Activated CD4-positive, alpha-beta T cell treated with anti-CD3 and anti-CD28 coated beads, Interleukin-2, amount 50 U/mL, for 16 hours (primary cell): ENCODE data around the gene PMEL.
"Not testable (repeated sequence)": the region's sequence is repeated elsewhere in the genome, so short reads cannot be mapped to it uniquely, and the experiment has no call there.

ENCODE experiments used
- DNase-seq: peaks from one replicate; pipeline ENCODE4 v3.0.0-alpha.2; 2020

Gene PMEL

GRCh38 chr12:55938826-55939501, 26.9 kb downstream of the PMEL start:
- no peak for DNase-seq

GRCh38 chr12:55937981-55938380, 27.9 kb downstream of the PMEL start:
- no peak for DNase-seq

- DNase-seq = no peak
Measured at GRCh38 chr12:55935738-55936151, 30.1 kb downstream of the PMEL start.

GRCh38 chr12:55934773-55935172, 31.1 kb downstream of the PMEL start:
- no peak for DNase-seq

GRCh38 chr12:55933799-55934742, 31.8 kb downstream of the PMEL start:
- no peak for DNase-seq

- no peak for DNase-seq
Measured at GRCh38 chr12:55933169-55933798, 32.6 kb downstream of the PMEL start.

GRCh38 chr12:55932551-55932910, 33.3 kb downstream of the PMEL start:
- DNase-seq = peak; percentile 59

- no peak for DNase-seq
Measured at GRCh38 chr12:55931780-55932550, 33.9 kb downstream of the PMEL start.

GRCh38 chr12:55931317-55931779, 34.5 kb downstream of the PMEL start:
- DNase-seq = no peak

GRCh38 chr12:55930771-55931316, 35.0 kb downstream of the PMEL start, which contains the start of gene DGKA:
TSS of gene DGKA (plus strand) at chr12:55931162. CDS start at chr12:55936504, 5,342 bp downstream.
- DNase-seq = peak; percentile 87

GRCh38 chr12:55929306-55929791, 36.5 kb downstream of the PMEL start:
- peak; percentile 93 for DNase-seq

GRCh38 chr12:55927588-55928502, 38.0 kb downstream of the PMEL start, which contains the start of gene PYM1:
TSS of gene PYM1 (minus strand) at chr12:55927894. CDS start at chr12:55927761, 133 bp downstream.
- DNase-seq = peak; percentile 93

- peak; percentile 95 for DNase-seq
Measured at GRCh38 chr12:55926738-55927587, 38.9 kb downstream of the PMEL start.

GRCh38 chr12:55925870-55926737, 39.7 kb downstream of the PMEL start:
- DNase-seq = no peak

- no peak for DNase-seq
Measured at GRCh38 chr12:55925371-55925770, 40.5 kb downstream of the PMEL start.

GRCh38 chr12:55923648-55924047, 42.2 kb downstream of the PMEL start:
- not testable (repeated sequence) for DNase-seq

- no peak for DNase-seq
Measured at GRCh38 chr12:55922126-55922525, 43.7 kb downstream of the PMEL start.

- DNase-seq = not testable (repeated sequence)
Measured at GRCh38 chr12:55919032-55919431, 46.8 kb downstream of the PMEL start.

GRCh38 chr12:55915482-55915859, 50.4 kb downstream of the PMEL start:
- DNase-seq = no peak
